Measurements from ENCODE around the gene EFCAB7. TPM values are rescaled to one million over a fixed set of nuclear protein-coding genes. Genes with fewer than 3 reads are reported as not detected.

The EFCAB7 gene
- total and polyA plus RNA-seq, 2 experiments from 2014 or later, result 4.2 to 4.9 TPM

DNA sequence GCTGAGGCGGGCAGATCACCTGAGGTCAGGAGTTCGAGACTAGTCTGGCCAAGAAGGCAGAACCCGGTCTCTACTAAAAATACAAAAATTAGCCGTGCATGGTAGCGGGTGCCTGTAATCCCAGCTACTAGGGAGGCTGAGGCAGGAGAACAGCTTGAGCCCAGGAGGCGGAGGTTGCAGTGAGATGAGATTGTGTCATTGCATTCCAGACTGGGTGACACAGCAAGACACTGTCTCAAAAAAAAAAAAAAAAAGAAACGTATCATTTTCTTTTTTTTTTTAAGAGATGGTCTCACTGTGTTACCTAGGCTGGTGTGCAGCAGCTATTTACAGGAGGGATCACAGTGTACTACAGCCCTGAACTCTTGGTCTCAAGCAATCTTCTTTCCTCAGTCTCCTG is 47.6 kb upstream of the EFCAB7 start:
- Histone ChIP-seq H3K9me2 (ENCODE audit: insufficient read depth) (no peaks in the 10 kb centered on the region), H4K20me1 (replicated peaks; ENCODE audit: insufficient read depth) (no peaks in the 10 kb centered on the region), H3F3A (replicated peaks; ENCODE audit: low read depth) (no peaks in the 10 kb centered on the region), H3K4me3 (no peak overlapping the region), H2AFZ (no peak overlapping the region), H3K27me3 (ENCODE audit: insufficient read depth) (no peaks in the 10 kb centered on the region), H3K4me2 (no peak overlapping the region), H3K79me2 (replicated peaks; ENCODE audit: insufficient read depth) (no peaks in the 10 kb centered on the region), H3K27ac (ENCODE audit: low read depth) (no peak overlapping the region), H3K4me1 (ENCODE audit: insufficient read depth) (no peaks in the 10 kb centered on the region), H3K36me3 (ENCODE audit: insufficient read depth) (peaks cover 12% of the 10 kb centered on the region; the same call in 1 of the 2 replicates)
- DNase-seq (ENCODE audit: low spot score), result no peak
- H3K4me1 Mint-ChIP-seq, result no peaks in the 10 kb centered on the region
- H3K9me3 Mint-ChIP-seq, result peaks cover 24% of the 10 kb centered on the region
- H3K36me3 Mint-ChIP-seq (ENCODE audit: low read depth), result peaks cover 47% of the 10 kb centered on the region
- H3K4me3 Mint-ChIP-seq, result no peak overlapping the region
- TF ChIP-seq, protein P1, sequence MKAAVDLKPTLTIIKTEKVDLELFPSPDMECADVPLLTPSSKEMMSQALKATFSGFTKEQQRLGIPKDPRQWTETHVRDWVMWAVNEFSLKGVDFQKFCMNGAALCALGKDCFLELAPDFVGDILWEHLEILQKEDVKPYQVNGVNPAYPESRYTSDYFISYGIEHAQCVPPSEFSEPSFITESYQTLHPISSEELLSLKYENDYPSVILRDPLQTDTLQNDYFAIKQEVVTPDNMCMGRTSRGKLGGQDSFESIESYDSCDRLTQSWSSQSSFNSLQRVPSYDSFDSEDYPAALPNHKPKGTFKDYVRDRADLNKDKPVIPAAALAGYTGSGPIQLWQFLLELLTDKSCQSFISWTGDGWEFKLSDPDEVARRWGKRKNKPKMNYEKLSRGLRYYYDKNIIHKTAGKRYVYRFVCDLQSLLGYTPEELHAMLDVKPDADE (IDR thresholded peaks at IDR 0.05), result no peak
- TF ChIP-seq EZH2 (IDR thresholded peaks at IDR 0.05; ENCODE audit: low read depth, unreplicated experiment) (no peak), JUNB (IDR thresholded peaks at IDR 0.05; ENCODE audit: unreplicated experiment) (no peak), ZNF114 (CRISPR knock-in tag; IDR thresholded peaks at IDR 0.05) (no peak), POLR2AphosphoS5 (IDR thresholded peaks at IDR 0.05; ENCODE audit: low read depth) (no peak), EZH2phosphoT487 (IDR thresholded peaks at IDR 0.05; ENCODE audit: unreplicated experiment) (no peak), CREB1 (CRISPR knock-in tag; IDR thresholded peaks at IDR 0.05; ENCODE audit: low read depth) (no peak), STAT1 (IDR thresholded peaks at IDR 0.05; ENCODE audit: unreplicated experiment) (no peak), NANOG (IDR thresholded peaks at IDR 0.05; ENCODE audit: borderline replicate concordance) (no peak), ZNF331 (CRISPR knock-in tag; IDR thresholded peaks at IDR 0.05; ENCODE audit: low read depth) (no peak)
- TF ChIP-seq, protein P2, sequence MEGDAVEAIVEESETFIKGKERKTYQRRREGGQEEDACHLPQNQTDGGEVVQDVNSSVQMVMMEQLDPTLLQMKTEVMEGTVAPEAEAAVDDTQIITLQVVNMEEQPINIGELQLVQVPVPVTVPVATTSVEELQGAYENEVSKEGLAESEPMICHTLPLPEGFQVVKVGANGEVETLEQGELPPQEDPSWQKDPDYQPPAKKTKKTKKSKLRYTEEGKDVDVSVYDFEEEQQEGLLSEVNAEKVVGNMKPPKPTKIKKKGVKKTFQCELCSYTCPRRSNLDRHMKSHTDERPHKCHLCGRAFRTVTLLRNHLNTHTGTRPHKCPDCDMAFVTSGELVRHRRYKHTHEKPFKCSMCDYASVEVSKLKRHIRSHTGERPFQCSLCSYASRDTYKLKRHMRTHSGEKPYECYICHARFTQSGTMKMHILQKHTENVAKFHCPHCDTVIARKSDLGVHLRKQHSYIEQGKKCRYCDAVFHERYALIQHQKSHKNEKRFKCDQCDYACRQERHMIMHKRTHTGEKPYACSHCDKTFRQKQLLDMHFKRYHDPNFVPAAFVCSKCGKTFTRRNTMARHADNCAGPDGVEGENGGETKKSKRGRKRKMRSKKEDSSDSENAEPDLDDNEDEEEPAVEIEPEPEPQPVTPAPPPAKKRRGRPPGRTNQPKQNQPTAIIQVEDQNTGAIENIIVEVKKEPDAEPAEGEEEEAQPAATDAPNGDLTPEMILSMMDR (conservative IDR thresholded peaks at IDR 0.05; ENCODE audit: low read depth in 2 of 2), result no peak
- TF ChIP-seq, protein P3, sequence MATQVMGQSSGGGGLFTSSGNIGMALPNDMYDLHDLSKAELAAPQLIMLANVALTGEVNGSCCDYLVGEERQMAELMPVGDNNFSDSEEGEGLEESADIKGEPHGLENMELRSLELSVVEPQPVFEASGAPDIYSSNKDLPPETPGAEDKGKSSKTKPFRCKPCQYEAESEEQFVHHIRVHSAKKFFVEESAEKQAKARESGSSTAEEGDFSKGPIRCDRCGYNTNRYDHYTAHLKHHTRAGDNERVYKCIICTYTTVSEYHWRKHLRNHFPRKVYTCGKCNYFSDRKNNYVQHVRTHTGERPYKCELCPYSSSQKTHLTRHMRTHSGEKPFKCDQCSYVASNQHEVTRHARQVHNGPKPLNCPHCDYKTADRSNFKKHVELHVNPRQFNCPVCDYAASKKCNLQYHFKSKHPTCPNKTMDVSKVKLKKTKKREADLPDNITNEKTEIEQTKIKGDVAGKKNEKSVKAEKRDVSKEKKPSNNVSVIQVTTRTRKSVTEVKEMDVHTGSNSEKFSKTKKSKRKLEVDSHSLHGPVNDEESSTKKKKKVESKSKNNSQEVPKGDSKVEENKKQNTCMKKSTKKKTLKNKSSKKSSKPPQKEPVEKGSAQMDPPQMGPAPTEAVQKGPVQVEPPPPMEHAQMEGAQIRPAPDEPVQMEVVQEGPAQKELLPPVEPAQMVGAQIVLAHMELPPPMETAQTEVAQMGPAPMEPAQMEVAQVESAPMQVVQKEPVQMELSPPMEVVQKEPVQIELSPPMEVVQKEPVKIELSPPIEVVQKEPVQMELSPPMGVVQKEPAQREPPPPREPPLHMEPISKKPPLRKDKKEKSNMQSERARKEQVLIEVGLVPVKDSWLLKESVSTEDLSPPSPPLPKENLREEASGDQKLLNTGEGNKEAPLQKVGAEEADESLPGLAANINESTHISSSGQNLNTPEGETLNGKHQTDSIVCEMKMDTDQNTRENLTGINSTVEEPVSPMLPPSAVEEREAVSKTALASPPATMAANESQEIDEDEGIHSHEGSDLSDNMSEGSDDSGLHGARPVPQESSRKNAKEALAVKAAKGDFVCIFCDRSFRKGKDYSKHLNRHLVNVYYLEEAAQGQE (IDR thresholded peaks at IDR 0.05; ENCODE audit: unreplicated experiment), result no peak
- TF ChIP-seq, protein P4, sequence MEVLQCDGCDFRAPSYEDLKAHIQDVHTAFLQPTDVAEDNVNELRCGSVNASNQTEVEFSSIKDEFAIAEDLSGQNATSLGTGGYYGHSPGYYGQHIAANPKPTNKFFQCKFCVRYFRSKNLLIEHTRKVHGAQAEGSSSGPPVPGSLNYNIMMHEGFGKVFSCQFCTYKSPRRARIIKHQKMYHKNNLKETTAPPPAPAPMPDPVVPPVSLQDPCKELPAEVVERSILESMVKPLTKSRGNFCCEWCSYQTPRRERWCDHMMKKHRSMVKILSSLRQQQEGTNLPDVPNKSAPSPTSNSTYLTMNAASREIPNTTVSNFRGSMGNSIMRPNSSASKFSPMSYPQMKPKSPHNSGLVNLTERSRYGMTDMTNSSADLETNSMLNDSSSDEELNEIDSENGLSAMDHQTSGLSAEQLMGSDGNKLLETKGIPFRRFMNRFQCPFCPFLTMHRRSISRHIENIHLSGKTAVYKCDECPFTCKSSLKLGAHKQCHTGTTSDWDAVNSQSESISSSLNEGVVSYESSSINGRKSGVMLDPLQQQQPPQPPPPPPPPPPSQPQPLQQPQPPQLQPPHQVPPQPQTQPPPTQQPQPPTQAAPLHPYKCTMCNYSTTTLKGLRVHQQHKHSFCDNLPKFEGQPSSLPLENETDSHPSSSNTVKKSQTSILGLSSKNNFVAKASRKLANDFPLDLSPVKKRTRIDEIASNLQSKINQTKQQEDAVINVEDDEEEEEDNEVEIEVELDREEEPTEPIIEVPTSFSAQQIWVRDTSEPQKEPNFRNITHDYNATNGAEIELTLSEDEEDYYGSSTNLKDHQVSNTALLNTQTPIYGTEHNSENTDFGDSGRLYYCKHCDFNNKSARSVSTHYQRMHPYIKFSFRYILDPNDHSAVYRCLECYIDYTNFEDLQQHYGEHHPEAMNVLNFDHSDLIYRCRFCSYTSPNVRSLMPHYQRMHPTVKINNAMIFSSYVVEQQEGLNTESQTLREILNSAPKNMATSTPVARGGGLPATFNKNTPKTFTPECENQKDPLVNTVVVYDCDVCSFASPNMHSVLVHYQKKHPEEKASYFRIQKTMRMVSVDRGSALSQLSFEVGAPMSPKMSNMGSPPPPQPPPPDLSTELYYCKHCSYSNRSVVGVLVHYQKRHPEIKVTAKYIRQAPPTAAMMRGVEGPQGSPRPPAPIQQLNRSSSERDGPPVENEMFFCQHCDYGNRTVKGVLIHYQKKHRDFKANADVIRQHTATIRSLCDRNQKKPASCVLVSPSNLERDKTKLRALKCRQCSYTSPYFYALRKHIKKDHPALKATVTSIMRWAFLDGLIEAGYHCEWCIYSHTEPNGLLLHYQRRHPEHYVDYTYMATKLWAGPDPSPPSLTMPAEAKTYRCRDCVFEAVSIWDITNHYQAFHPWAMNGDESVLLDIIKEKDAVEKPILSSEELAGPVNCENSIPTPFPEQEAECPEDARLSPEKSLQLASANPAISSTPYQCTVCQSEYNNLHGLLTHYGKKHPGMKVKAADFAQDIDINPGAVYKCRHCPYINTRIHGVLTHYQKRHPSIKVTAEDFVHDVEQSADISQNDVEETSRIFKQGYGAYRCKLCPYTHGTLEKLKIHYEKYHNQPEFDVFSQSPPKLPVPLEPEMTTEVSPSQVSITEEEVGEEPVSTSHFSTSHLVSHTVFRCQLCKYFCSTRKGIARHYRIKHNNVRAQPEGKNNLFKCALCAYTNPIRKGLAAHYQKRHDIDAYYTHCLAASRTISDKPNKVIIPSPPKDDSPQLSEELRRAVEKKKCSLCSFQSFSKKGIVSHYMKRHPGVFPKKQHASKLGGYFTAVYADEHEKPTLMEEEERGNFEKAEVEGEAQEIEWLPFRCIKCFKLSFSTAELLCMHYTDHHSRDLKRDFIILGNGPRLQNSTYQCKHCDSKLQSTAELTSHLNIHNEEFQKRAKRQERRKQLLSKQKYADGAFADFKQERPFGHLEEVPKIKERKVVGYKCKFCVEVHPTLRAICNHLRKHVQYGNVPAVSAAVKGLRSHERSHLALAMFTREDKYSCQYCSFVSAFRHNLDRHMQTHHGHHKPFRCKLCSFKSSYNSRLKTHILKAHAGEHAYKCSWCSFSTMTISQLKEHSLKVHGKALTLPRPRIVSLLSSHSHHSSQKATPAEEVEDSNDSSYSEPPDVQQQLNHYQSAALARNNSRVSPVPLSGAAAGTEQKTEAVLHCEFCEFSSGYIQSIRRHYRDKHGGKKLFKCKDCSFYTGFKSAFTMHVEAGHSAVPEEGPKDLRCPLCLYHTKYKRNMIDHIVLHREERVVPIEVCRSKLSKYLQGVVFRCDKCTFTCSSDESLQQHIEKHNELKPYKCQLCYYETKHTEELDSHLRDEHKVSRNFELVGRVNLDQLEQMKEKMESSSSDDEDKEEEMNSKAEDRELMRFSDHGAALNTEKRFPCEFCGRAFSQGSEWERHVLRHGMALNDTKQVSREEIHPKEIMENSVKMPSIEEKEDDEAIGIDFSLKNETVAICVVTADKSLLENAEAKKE (CRISPR knock-in tag; IDR thresholded peaks at IDR 0.05), result no peak
- ATAC-seq, result no peak
- H3K27ac Mint-ChIP-seq, result no peak overlapping the region
- H3K27me3 Mint-ChIP-seq (ENCODE audit: insufficient read depth, low read depth, poor library complexity), result peaks cover 2% of the 10 kb centered on the region

Data from GM23338 (cell line).